GM19455 (cell line): ENCODE results near the gene WDR36.
"Not testable (repeated sequence)": the region's sequence is repeated elsewhere in the genome, so short reads cannot be mapped to it uniquely, and the experiment has no call there.

Source experiments
- ATAC-seq: cut with Tn5 transposase; IDR thresholded peaks from one replicate; pipeline ENCODE4 v1.9.1; 2021; ENCODE audit not compliant: unreplicated experiment

The WDR36 gene

GRCh38 chr5:111134864-111135263, 42.7 kb downstream of the WDR36 start:
- ATAC-seq: no peak

- no peak for ATAC-seq
Observed at GRCh38 chr5:111135363-111135762, 43.2 kb downstream of the WDR36 start.

- no peak for ATAC-seq
Observed at GRCh38 chr5:111135946-111136345, 43.8 kb downstream of the WDR36 start.

GRCh38 chr5:111138096-111138495, 45.9 kb downstream of the WDR36 start:
- no peak for ATAC-seq

GRCh38 chr5:111141471-111141870, 49.3 kb downstream of the WDR36 start:
- ATAC-seq: not testable (repeated sequence)

- ATAC-seq: no peak
Observed at GRCh38 chr5:111142932-111143331, 50.8 kb downstream of the WDR36 start.

- ATAC-seq: peak; percentile 47
Observed at GRCh38 chr5:111143910-111144309, 51.8 kb downstream of the WDR36 start.

GRCh38 chr5:111144352-111144930, 52.3 kb downstream of the WDR36 start:
- ATAC-seq: peak; percentile 98

GRCh38 chr5:111146053-111146452, 53.9 kb downstream of the WDR36 start:
- ATAC-seq: no peak

GRCh38 chr5:111147502-111147901, 55.4 kb downstream of the WDR36 start:
- no peak for ATAC-seq

GRCh38 chr5:111151998-111152397, 59.9 kb downstream of the WDR36 start:
- ATAC-seq: no peak

GRCh38 chr5:111153483-111153882, 61.3 kb downstream of the WDR36 start:
- no peak for ATAC-seq

GRCh38 chr5:111153945-111154344, 61.8 kb downstream of the WDR36 start:
- ATAC-seq: no peak

GRCh38 chr5:111158105-111158744, 66.1 kb downstream of the WDR36 start:
- peak; percentile 76 for ATAC-seq

- ATAC-seq: no peak
Observed at GRCh38 chr5:111159845-111160244, 67.7 kb downstream of the WDR36 start.

GRCh38 chr5:111163000-111163399, 70.9 kb downstream of the WDR36 start:
- no peak for ATAC-seq

GRCh38 chr5:111165058-111165457, 72.9 kb downstream of the WDR36 start:
- no peak for ATAC-seq

GRCh38 chr5:111167551-111167950, 75.4 kb downstream of the WDR36 start:
- no peak for ATAC-seq

- ATAC-seq: no peak
Observed at GRCh38 chr5:111168608-111169007, 76.5 kb downstream of the WDR36 start.

GRCh38 chr5:111169269-111169668, 77.1 kb downstream of the WDR36 start:
- ATAC-seq: no peak

- ATAC-seq: no peak
Observed at GRCh38 chr5:111170279-111170678, 78.1 kb downstream of the WDR36 start.

- ATAC-seq: no peak
Observed at GRCh38 chr5:111172504-111172903, 80.4 kb downstream of the WDR36 start.

GRCh38 chr5:111173476-111173875, 81.3 kb downstream of the WDR36 start:
- no peak for ATAC-seq
